SK-N-MC (cell line): Measurements from ENCODE around the gene PTPRM.

Source experiments
- FOXP2 ChIP-seq: optimal IDR thresholded peaks from 2 replicates; pipeline ENCODE3; 2011; ENCODE audit warnings: mild to moderate bottlenecking, moderate library complexity; ENCODE audit not compliant: insufficient read depth; ENCODE audit errors: extremely low read length, control extremely low read depth
- POLR2AphosphoS5 ChIP-seq: IDR thresholded peaks from 2 replicates; pipeline ENCODE4 v1.6.1; 2012; ENCODE audit warnings: mild to moderate bottlenecking, low read depth, low read length, borderline replicate concordance

DNA sequence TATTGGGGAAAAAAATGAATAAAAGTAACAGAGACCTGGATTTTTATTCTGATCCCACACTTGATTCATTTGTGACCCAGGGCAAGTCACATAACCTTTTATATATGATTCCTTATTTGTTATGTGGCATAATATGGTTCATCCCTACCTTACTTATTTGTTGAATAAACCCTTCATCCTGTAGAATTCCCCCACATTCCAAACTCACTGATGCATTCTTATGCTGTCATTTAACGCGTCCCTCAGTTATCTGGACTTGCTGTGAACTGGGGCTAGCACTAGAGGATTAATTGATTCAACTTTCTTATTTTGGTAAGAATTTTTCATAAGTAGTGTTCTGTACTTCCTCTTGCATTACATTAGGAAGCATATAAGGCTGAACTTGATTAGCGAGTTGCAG is 657.5 kb downstream of the PTPRM start:
- no peak for TF ChIP-seq POLR2AphosphoS5
- TF ChIP-seq FOXP2: no peak
